EH (cell line): ENCODE measurements around the gene TBC1D3B.
A peak's percentile ranks its signal among the peaks of the same experiment; 100 is the strongest.
"Not testable (repeated sequence)": the region's sequence is repeated elsewhere in the genome, so short reads cannot be mapped to it uniquely, and the experiment has no call there.

Experiments used
- DNase-seq: peaks from one replicate; pipeline ENCODE4 v3.0.0-alpha.2; 2015; ENCODE audit warnings: low read depth

TBC1D3B gene

GRCh38 chr17:36176536-36176935, at the start of gene TBC1D3B:
TBC1D3B (minus strand) TSS chr17:36176636; CDS start chr17:36175050, 1,586 bp downstream.
- not testable (repeated sequence) for DNase-seq

- DNase-seq: not testable (repeated sequence)
Measured at GRCh38 chr17:36222967-36223366, 46.5 kb upstream of the TBC1D3B start.

GRCh38 chr17:36221581-36222100, 45.2 kb upstream of the TBC1D3B start:
- DNase-seq: not testable (repeated sequence)

DNA sequence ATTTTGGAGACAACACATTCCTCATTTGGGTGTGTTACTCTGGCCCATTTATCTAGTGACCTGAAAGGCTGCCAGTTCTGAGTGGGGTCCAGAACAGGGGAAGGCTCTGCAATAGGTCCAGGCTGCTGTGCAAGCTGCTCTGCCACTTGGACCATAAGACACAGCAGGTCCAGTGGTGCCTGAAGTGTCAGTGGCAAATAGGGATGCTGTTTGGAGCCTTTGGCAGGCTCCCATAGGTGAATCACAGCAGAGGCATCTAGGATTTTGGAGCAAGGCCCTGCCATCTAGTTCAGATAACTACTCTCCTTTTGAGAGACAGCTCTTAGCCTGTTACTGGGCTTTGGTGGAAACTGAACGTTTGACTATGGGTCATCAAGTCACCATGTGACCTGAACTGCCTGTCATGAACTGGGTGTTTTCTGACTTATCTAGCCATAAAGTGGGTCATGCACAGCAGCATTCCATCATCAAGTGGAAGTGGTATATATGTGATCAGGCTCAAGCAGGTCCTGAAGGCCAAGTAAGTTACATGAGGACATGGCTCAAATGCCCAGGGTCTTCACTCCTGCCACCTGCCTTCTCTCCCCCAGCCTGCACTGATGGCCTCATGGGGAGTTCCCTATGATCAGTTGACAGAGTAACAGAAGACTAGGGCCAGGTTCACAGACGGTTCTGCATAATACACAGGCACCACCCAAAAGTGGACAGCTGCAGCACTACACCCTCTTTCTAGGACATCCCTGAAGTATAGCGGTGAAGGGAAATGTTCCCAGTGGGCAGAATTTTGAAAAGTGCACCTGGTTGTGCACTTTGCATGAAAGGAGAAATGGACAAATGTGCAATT, 44.5 kb upstream of the TBC1D3B start:
- DNase-seq: peak; percentile 11

GRCh38 chr17:36219556-36219955, 43.1 kb upstream of the TBC1D3B start:
- DNase-seq: not testable (repeated sequence)

DNA sequence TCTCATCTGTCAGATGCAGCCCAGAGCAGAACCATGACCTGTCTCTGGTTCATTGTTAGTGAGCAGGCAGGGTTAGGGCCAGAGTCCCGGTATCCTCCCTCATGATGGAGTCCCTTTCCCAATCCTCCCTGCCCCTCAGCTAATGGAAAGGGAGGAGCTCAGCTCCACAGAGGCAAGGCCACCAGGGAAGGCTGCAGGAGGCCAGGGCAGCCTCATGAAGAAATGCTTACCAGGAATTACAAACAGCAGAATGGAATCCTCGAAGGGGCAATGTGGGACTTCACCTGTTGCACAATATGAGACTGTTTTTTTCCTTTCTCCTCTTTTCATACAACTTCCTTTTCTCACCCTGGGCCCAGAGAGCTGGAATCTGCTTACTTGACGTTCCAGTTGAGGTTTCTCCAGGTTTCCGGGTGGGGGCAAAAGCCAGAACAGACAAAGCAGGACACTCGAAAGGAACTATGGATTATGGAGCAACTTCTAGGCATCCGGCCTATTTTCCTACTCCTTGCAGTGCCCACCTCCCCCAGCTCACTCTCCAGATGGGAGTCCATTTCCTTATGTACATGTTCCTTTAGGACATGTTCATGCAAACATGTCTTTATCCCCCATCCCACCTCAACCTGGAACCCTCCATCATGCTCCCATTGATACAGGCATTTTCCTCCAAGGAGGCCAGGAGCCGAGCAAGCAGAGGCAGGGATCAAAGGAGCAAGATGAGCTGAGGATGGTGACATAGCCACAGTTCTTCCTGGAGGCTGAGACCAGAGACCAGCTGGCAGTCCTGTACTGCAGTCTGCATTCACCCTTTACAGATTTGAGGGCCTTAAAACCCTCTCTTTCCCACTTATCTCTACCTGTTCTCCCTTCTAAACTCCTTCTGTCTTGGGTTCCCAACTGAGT, 39.2 kb upstream of the TBC1D3B start:
- DNase-seq: not testable (repeated sequence)

GRCh38 chr17:36214918-36215317, 38.5 kb upstream of the TBC1D3B start:
- DNase-seq: no peak

- DNase-seq: no peak
Measured at GRCh38 chr17:36213695-36214094, 37.3 kb upstream of the TBC1D3B start.

DNA sequence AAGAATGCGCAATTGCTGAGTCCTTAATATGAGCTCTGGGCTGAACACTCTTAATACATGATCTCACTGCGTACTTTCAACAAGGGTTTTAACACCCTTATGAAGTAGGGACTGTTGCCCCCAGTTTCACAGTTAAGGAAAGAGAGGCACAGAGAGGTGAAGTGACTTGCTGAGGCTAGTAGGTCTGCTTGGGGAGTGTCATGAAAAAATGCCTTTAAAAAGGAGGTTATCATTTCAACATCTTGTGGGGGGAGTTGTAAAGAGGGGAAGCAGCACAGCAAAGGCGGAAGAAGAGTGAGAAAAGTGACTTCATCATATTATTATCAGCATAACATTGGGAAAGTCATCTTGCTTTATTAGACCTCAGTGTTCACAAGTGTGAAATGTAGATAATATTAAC, 36.5 kb upstream of the TBC1D3B start:
- no peak for DNase-seq

GRCh38 chr17:36212272-36212605, 35.8 kb upstream of the TBC1D3B start:
- no peak for DNase-seq

DNA sequence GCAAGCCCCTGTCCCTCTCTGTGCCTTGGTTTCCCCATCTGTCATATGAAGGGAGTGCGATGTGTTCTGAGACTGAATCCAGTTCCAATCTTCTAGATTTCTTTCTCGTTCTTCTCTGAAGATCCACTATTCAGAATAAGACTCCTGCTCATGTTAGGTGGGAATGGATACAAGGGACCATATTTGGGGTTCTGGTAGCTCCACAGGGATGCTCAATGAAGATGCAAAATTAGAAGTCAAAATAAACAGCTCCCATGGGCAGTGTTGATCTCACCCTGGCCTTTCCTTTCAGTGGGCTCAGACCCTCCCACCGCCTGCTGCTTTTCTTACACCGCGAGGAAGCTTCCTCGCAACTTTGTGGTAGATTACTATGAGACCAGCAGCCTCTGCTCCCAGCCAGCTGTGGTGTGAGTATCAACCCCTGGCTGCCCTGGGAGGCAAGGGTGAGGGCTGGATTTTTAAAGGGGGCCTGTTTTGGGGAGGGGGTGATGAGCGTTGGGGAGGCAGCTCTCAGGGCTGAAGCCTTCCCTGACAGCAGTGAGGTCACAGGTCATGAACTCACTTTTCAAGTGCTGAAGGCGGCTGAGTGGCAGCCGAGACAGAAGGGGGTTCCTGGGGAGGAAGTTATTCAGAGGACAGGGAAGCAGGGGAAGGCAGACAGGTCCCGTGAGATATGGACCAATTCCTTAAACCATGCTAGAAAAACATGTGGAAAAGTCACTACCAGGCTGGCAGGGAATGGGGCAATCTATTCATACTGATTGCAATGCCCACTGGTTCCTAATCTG, 35.2 kb upstream of the TBC1D3B start:
- DNase-seq: not testable (repeated sequence)

- DNase-seq: not testable (repeated sequence)
Measured at GRCh38 chr17:36210439-36211211, 34.2 kb upstream of the TBC1D3B start, which contains the start of gene CCL4L2. CCL4L2 (plus strand) TSS chr17:36211063.

DNA sequence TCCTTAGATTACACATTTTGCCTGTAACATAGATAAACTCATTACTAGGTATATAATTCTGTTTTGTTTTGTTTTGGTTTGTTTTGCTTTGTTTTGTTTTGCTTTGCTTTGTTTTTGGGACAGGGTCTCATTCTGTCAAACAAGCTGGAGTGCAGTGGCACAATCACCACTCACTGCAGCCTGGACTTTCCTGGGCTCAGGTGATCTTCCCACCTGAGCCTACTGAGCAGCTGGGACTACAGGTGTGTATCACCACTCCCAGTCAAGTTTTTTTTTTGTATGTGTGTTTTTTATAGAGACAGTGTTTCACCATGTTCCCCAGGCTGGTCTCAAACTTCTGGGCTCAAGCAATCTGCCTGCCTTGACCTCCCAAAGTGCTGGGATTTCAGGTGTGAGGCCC, 33.1 kb upstream of the TBC1D3B start:
- DNase-seq: no peak

GRCh38 chr17:36207383-36207782, 30.9 kb upstream of the TBC1D3B start:
- not testable (repeated sequence) for DNase-seq

GRCh38 chr17:36206486-36206821, 30.0 kb upstream of the TBC1D3B start:
- not testable (repeated sequence) for DNase-seq

GRCh38 chr17:36205637-36206485, 29.4 kb upstream of the TBC1D3B start:
- DNase-seq: no peak

GRCh38 chr17:36204724-36205500, 28.5 kb upstream of the TBC1D3B start:
- no peak for DNase-seq

- DNase-seq: no peak
Measured at GRCh38 chr17:36203335-36203734, 26.9 kb upstream of the TBC1D3B start.

DNA sequence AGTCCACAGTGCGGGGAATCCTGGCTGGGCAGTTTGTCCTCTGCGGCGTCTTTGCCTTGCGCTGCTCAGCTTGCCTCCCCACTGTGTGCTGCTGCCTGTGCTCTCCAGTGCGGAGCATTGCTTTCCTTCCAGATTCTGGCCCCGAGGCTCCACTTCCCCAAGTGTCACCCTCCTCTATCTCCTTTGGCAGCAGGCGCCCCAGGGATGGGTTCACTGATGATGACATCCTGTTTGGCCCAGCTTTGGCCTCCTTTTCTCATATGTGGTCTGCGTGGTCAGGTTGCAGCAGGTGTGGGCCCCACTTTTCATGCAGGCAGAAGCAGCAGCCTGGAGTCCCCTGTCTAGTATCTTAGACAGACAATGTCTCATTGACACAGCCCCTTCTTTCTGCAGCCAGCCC, 25.1 kb upstream of the TBC1D3B start:
- not testable (repeated sequence) for DNase-seq
